HuH-7.5 (cell line): ENCODE results near the gene MAGI2.
"Not testable (repeated sequence)": the region's sequence is repeated elsewhere in the genome, so short reads cannot be mapped to it uniquely, and the experiment has no call there.

ENCODE experiments used
- DNase-seq: peaks from one replicate; pipeline ENCODE4 v3.0.0; 2011; ENCODE audit warnings: low spot score

MAGI2 gene

GRCh38 chr7:79046061-79046460 is 407.4 kb downstream of the MAGI2 start:
- no peak for DNase-seq

- no peak for DNase-seq
Observed at GRCh38 chr7:79037001-79037400, 416.5 kb downstream of the MAGI2 start.

- DNase-seq: no peak
Observed at GRCh38 chr7:79036356-79036755, 417.1 kb downstream of the MAGI2 start.

GRCh38 chr7:79035858-79036257 is 417.6 kb downstream of the MAGI2 start:
- DNase-seq: no peak

GRCh38 chr7:79034730-79035129 is 418.7 kb downstream of the MAGI2 start:
- DNase-seq: no peak

- DNase-seq: not testable (repeated sequence)
Observed at GRCh38 chr7:79019711-79020110, 433.8 kb downstream of the MAGI2 start.

GRCh38 chr7:79011921-79012320 is 441.5 kb downstream of the MAGI2 start:
- no peak for DNase-seq

GRCh38 chr7:79009647-79010046 is 443.8 kb downstream of the MAGI2 start:
- no peak for DNase-seq

- no peak for DNase-seq
Observed at GRCh38 chr7:79008786-79009185, 444.7 kb downstream of the MAGI2 start.

GRCh38 chr7:78996013-78996412 is 457.5 kb downstream of the MAGI2 start:
- DNase-seq: no peak

- no peak for DNase-seq
Observed at GRCh38 chr7:78993341-78993740, 460.1 kb downstream of the MAGI2 start.

- DNase-seq: no peak
Observed at GRCh38 chr7:78985509-78985908, 468.0 kb downstream of the MAGI2 start.

- DNase-seq: no peak
Observed at GRCh38 chr7:78983483-78983882, 470.0 kb downstream of the MAGI2 start.

GRCh38 chr7:78970440-78970916 is 483.0 kb downstream of the MAGI2 start:
- no peak for DNase-seq

GRCh38 chr7:78968951-78969350 is 484.5 kb downstream of the MAGI2 start:
- no peak for DNase-seq

GRCh38 chr7:78967561-78967960 is 485.9 kb downstream of the MAGI2 start:
- DNase-seq: not testable (repeated sequence)

GRCh38 chr7:78967046-78967445 is 486.4 kb downstream of the MAGI2 start:
- no peak for DNase-seq

GRCh38 chr7:78959477-78959876 is 494.0 kb downstream of the MAGI2 start:
- DNase-seq: no peak

GRCh38 chr7:78955329-78955728 is 498.1 kb downstream of the MAGI2 start:
- no peak for DNase-seq

- DNase-seq: no peak
Observed at GRCh38 chr7:78953726-78954363, 499.6 kb downstream of the MAGI2 start.

- DNase-seq: no peak
Observed at GRCh38 chr7:78953090-78953489, 500.4 kb downstream of the MAGI2 start.

- no peak for DNase-seq
Observed at GRCh38 chr7:78939669-78940068, 513.8 kb downstream of the MAGI2 start.

- no peak for DNase-seq
Observed at GRCh38 chr7:78924581-78924980, 528.9 kb downstream of the MAGI2 start.

GRCh38 chr7:78912781-78913180 is 540.7 kb downstream of the MAGI2 start:
- no peak for DNase-seq
